ENCODE results near the gene DVL2. TPM values are rescaled to one million over a fixed set of nuclear protein-coding genes. Genes with fewer than 3 reads are reported as not detected.

Gene DVL2
- polyA plus RNA-seq, 1 donor: 52.5 TPM

DNA sequence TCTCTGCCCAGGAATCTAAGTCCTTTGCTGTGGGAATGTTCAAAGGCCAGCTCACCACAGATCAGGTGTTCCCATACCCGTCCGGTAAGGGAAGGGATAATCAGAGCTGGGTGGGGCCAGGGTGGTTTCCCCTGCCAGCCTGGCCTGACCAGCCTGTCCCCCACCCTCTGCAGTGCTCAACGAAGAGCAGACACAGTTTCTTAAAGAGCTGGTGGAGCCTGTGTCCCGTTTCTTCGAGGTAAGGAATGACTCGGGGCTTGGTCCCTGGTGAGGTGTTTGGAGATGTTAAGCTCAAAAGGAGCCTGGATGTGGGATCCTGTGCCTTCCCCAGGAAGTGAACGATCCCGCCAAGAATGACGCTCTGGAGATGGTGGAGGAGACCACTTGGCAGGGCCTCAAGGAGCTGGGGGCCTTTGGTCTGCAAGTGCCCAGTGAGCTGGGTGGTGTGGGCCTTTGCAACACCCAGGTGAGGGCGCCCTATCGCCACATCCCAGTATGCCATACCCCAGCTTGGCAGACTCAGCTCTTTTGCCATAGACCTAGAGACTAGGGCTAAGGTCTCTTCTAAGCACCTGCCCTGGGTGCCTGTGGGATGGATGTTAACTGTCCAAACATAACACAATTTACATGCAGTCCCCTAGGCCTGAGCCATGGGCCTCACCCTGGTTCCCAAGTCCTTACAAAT is 13.6 kb downstream of the DVL2 start:
- DNase-seq: no peak

DNA sequence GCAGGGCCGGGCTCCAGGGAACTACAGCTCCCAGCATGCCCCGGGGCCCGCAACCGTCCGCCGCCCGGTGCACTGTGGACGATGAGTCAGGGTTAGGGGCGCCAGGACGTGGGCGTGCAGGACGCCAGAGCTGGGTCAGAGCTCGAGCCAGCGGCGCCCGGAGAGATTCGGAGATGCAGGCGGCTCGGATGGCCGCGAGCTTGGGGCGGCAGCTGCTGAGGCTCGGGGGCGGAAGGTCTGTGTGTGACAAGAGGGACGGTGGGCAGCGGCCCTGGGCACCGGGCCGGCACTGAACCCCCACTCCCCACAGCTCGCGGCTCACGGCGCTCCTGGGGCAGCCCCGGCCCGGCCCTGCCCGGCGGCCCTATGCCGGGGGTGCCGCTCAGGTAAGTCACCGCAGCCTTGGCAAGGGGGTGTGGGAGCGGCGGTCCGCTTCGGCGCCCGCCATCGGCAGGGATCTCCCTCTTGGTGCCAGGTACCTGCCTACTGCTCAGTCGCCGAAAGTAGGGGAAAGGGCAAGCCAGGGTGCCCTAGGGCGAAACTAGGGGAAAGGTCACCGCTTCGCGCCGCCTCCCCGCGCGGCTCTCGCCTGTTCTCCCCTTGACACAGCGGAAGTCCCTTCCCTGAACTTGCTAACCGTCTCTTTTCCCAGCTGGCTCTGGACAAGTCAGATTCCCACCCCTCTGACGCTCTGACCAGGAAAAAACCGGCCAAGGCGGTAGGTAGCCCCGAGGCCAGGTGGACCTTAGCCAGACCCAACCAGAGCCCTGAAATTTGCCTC is 14.3 kb downstream of the DVL2 start, which contains the start of the genes ACADVL and DLG4:
Gene ACADVL (plus strand): TSS at position 127 of the 781 bp plus-strand sequence. CDS start 47 bp downstream, at position 174.
Gene DLG4 (minus strand): TSS at position 25 of the 781 bp plus-strand sequence.
- peak; percentile 83 for DNase-seq

DNA sequence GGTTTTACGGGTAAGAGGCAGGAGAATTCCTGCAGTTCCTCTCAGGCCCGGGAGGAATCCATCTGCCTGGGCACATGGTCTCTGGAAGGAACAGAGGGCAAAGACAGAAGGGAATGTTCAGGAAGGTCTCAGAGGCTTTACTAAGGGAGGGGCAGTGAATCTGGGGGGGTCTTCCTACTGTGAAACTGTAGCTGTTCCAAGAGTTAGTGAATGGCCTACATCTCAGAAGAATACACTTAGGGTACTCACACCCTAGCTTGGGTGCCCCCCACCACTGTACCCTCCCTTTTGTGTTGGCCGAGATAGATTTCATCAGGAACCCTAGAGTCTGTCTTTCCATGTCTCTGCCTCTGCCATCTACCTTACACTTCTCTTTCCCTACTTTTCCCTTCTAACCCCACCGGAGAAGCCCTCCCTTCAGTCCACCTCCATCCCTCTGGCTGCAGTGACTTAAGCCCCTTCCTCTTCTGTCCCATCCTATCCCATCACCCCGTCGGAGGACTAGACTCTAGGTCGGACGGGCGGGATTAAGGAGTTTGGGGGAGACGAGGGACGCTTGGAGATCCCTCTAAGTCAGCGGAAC is 15.0 kb downstream of the DVL2 start:
- no peak for DNase-seq

DNA sequence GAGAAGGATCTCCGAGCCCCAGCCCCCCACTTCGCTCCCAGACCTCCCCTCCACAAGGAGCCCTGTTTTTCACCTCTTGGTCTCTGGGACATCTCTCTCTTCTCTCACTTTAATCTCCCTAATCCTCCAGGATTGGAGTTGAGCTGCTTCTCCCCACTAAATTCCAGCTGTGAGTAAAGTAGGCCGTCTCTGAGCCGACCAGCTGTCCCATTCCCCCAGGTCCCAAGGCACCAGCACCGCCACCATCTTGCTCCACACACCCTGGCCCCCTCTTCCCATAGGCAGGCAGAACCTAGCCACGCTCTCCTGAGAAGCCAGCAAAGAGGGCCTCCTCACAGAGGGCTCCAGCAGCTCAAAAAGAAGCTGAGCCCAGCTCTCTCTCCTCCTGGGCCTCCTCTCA is 15.6 kb downstream of the DVL2 start:
- no peak for DNase-seq

DNA sequence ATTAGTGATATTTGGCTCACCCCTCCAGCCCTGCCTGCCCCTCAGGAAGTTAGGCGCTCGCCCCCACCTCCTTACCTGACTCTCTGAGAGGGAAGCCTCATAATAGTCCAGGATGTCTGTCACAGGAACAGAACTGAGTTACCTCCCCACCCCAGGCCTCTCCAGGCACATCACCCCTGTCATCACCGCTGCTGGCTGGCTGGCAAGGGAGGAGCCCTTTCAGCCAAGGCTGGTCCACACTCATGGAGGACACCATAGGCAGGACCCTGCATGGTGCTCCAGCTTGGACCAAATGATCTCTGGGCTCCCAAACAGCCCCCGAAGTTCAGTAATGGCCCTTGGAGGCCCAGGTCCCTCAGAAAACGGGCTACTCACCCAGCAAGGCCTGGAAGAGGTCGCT is 16.2 kb downstream of the DVL2 start:
- DNase-seq: no peak

DNA sequence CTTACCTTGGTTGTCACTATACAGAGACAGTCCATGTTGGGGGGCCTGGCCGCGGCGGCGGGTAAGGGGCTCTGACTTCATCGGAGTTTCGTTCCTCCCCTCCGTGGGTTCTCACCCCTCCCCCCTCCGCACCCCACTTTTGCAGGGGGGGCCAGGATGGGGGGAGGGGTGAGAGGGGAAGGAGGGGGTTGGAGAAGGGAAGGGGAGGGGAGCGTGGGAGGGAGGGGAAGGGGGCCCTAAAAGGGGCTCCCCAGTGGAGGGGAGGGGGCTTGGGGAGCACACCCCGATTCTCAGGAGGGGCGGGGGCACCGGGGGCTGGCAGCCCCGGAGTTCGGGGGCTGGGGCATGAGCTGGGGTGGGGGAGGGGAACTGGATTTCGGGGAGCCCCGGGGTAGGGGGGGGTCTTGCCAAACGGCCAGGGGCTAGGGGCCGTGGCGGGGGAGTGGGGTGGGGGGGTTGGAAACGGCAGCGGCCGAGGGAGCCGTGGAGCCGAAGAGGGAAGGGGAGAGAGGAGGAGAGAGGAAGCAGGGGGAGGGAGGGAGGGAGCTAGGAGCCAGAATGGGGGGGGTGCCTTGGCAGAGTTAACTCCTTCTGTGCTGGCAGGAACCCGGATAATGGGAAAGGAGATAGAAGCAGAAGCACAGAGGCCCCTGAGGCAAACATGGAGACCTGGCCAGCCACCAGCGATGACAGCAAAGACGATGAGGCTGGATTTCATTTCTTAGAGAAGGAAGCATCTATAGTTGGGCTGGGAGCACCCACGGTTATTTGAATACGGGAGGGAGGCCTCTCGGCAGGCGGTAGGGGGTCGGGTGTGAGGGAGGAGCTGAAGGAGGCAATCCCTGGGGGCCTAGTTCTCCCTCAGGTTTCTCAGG is 17.0 kb downstream of the DVL2 start:
- DNase-seq: peak; percentile 85

DNA sequence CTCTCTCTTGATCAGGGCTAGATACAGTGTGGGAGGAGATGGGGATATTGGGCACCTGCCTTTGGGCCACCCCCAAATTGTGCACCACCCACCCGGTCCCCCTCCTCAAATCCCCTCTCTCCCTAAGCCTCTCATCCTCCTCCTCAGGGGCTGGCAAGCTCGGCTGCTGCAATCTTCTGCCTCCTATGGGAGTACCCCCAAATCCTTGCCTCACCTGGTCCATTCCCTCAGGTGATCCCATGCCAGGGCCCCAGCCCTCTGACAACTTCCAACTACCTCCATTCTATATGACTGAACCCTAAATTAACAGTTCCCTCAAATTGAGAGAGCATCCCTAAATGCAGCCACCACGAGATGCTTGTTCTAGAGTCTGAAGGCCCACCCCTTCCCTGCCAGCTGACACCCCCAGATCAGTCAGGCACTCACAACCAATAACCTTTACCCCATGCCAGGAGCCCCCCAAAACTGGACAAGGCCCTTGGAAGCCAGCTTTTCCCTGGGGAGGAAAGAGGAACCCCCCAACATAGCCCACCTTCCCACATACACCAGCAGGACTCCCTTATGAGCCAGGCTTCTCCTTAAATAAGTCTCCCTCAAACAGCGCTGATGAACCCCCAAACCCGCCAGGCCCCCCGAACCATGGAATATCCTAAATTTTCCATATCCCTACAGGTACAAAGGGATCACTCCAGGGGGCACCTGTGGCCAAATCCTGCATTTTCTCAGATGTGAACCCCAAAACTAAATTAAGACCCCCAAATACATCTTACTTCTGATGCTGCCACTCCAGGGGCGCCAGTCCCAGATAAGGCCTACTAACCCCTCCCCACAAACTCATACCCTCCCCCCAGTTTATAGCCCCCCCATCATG is 17.8 kb downstream of the DVL2 start:
- DNase-seq: no peak

DNA sequence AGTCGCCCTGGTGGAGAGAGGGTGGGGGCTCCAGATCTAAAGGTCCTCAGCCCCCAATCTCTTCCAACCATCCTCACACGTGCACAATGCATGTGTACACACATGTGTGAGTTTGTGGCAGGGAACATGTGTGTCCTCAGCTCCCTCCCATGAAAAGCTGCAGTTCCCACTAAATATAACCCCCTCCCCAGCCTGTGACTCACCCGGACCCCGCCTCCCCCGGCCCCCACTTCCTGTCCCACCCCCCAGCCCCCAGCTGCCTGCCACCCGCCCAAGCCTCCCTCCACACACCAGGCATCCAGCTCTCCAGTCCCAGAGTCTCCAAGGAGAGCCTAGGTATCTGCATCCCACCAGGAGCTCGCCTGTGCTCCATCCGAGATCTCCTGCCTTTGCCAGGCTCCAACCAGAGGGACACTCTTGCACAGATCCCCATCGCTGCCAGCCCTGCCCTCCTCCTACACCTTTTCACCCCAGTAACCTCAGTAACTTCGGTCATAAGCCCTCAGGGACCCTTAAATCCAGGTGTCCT is 18.6 kb downstream of the DVL2 start:
- no peak for DNase-seq

DNA sequence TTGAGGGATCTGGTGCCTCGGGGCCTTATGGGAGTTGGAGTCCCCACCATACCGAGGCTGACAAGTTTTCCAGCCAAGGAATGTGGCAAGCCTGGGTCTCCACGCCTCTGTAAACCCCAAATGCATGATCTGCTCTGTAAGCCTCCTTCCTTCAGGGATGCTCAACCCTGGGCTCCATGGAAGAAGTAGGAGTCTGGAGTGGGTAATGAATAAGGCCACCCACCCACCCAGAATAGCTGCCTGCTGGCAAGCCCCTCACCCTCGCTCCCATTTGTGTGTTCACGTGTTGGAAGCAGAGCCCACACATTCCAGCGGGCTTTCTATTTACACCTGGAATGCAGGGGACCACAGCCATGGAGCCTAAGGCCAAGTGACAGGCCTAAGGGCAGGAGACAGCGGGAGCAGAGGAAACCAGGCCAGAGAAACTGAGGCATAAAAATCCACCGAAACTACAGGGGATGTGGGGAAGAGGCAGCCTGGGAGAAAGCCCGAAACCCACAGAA is 19.1 kb downstream of the DVL2 start:
- DNase-seq: no peak

DNA sequence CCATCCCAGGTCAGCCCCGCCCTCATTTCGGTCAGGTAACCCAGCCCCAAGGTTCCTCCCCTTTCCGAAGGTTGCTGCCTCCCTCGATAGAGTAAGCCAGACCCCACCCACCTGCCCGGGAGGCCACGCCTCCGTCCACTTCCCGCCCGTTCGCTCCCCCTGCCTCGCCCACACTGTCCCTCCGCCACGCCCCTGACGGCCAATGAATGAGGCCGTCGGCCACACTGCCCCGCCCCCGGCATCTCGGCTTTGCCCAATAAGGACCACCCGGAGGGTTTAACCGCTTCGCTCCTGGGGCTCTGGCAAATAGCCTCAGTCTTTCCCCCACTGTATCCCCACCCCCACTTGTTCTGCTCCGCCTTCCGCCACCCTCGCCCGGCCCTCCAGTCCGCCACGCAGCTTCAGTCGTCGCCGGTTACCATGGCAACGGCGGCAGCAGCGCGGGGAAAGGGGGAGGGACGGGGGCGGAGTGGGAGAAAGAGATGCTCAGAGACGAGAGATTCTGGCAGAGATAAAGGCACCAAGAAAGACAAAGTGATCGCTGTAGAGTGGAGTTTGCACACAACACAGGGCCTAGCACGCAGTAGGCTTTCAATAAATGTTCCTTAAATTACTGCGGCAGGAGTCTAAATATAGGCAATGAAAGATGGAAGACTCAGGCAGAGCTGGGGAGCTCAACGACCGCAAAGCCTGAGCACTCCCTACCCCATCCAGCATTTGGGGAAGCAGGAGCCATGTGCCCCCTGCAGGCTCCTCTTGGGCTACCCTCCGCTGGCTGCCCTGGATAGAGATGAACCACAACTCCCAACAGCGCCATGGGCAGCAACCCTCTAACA is 19.8 kb downstream of the DVL2 start:
- peak; percentile 98 for DNase-seq

DNA sequence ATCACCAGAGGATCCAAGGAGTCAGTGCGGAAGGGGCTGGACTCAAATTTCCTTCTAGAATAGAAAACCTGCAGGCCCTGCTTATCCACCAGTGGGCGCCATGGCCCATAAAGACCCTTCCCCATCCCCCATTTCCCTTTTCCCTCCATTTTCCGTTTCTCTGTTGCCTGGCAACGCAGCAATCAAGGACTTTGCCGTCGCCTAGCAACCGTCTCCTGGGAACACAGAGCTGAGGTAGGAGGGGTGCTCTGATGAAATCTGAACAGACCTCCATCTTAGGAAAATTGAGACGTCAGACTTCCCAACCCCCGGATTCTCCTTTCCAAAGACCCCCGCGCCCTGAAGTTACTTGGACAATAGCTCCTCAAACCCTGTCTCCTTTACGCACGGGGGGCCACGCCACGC is 20.4 kb downstream of the DVL2 start:
- peak; percentile 96 for DNase-seq

DNA sequence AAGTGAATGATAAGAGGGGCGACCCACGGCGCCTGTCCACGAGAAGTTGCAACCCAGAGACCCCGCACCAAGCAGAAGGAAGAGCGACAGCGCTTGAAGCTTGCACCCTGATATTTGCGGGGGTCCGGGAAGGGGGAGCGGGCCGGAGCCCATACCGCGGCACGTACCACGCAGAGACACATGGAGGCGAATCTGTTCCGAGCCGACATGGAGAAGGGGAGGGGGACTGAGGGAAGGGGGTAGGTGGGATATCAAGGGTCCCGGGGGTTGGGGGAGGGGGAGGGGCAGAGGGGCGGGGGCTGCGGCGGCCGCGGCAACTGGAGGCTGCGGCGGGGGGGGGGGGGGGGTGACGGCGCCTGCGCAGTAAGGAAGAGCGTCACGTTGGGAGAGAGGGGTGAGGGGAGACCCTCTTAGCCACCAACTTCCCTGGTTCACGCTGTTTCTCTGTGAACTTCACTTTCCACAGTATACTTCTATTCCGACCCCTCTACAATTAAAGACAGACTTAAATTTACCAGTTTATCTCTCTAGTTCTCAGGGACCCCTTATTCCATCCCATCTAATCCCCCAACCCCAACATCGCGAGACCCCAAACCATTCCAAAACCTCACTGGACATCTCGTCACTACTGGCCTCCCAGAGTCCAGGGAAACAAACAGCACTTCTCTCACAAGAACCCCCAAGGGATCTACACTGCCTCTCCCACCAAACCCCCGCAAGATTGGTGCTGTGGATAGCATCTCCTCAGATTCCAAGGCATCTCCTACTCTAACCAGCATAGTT is 22.6 kb downstream of the DVL2 start:
- no peak for DNase-seq

DNA sequence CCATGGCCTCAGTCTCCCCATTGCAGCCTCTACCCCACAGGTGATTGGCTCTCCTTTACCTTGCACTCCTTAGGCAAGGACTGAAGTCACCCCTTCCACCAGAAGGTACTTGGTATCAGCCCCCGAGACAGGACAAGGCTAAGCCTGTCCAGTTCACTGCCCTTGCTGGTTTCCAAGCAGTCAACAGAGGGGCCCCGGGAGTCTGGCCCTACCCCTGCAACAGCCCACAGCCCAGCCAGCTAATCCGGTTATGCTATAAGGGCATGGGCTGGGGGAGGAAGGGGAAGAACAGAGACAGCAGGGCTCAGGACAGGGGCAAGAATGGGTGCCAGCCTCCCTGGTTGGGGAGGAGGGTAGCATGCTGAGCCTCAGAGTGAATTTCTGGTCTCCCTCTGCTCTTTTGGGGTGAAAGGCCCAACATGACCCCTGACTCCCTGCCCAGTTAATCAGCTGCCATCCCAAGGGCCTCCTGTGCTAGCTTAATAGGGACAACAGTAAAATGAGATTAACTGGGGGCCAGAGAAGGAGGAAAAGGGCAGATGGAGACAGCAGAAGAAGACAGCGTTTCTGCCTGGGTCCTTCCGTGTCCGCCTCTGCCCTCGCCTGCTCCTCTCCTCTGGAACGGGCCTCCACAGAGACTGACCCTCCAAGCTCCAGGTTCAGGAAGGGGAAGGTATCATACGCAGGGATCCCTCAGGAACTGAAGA is 25.4 kb downstream of the DVL2 start:
- DNase-seq: no peak

DNA sequence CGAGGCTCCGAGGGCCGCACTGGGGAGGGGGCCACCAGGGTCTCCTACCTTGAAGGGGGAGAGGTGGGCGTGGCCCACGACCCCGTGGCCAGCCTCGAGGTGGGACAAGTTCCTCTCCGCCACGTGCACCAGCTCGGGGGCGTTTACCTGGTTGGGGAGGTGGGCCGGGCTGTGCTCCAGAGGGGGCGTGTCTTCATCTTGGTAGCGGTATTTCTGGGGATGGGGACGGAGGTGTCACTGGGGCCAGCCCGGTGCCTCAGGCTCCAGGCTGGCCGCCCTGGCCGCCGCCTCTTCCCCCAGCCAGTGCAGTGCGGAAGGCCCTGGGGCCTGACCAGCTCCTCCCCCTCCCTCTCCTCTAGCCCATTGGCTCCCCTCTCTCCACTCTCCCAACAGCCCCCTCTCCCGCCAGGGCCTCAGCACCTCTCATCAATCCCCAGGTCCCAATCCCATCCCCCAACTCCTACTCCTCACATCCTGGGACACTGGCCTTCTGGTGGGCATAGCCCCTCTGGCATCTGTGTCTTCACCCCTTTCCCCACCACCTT is 26.2 kb downstream of the DVL2 start:
- no peak for DNase-seq

DNA sequence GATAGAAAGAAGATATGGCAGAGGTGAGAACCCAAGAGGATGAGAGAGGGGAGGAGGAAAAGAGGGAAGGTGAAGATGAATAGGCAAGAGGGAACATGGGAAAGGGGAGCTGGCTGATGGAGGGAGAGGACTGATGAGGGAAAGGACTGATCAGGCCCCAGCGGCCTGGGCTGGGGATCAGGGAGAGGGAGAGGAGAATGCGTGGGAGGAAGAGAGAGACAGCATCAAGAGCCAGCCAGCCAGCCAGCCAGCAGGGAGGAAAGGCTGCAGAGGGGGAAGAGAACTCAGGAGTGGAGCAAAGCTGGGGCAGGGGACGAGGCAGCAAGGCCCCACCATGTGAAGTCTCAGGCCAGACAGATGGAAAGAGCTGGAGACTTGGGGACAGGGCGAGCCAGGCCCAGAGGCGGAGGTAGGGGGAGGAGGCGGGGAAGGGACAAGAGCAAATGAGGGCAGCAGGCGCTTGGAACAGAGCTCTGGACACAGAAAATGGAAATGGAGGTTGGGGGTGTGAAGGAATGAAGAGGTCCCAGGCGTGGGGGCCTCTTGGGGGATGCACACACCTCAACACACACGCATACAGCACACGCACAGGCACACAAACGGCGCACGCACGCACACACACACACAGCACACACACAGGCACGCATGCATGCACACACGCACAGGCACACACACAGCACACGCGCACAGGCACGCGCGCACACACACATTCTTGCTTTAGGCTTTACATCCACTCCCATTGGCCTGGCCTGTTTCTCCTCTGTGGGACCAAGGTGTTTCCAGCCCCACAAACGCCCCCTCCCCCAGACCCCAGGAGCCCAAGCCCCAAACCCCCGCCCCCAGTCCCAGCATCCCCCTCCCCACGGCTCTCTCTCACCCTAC is 27.0 kb downstream of the DVL2 start:
- DNase-seq: no peak

DNA sequence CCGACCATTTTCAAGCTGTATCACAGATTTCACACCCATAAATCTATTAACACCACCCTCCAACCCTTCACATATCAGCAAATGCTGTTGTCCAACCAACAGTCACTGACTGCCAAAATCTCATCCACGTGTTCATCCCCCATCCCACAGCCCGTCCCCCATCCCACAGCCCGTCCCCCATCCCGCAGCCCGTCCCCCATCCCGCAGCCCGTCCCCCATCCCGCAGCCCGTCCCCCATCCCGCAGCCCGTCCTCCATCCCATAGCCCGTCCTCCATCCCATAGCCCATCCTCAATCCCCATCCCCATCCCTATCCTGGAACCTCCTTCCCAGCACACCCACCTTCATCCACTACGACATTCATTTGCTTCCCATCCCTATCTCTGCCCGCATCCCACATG is 28.8 kb downstream of the DVL2 start:
- no peak for DNase-seq

Data from left kidney (tissue), 2 donors.